Measurements from ENCODE around the gene UIMC1.

Gene UIMC1

DNA sequence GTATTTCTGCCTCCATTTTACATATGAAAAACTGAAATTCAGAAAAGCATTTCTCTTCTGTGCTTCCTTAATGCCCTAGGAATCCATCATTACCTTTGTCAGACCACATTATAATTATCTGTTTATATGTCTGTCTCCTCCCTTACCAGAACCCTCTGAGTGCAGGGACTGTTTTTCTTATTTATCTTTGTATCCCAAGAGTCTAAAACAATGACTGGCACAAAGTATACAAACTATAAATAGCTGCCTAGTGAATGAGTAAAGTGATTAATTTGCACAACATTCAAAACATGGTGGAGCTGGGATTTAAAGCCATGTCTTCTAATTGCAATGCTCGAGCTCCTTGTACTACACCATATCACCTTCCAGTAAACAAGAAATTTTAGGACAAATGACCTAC, 58.1 kb downstream of the UIMC1 start:
- DNase-seq, result no peak

- no peak for DNase-seq
Measured at GRCh38 chr5:176947847-176948246, 58.7 kb downstream of the UIMC1 start.

DNA sequence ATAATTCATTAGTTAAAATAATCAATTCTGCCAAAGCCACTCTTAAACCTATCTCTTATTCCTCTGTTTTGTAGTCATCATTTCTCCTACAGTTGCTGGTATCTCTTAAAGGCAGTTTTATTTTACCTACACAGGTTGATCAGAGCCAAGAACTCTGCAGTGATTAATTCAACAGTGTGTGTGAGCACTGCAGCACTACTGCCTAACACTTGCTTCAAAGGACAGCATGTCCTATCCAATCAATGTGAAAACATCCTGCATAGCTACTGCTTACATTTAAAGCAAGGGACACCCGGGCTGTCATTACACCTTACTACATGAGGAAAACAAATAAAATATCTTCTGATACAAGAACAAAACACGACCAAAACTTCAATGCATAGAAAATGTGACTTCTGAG, 62.3 kb downstream of the UIMC1 start:
- no peak for DNase-seq

DNA sequence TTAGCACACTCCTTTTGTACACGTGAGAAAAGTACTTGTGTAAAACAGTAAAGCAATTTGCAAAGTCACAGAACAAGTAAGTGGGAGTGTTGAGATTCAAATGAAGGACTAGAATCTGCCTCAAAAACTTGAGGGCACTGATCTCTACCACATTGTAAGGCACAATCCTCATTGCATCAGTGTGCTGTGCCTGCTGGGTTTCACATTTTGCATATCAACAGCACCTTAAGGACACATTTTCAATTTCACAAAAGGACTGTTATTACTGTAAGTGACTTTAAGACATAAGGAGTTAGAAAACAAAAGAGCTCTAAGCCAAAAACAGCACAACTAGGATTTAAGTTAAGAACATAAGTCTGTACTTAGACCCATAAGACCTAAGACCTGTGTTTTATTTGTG, 62.8 kb downstream of the UIMC1 start:
- no peak for DNase-seq

GRCh38 chr5:176941951-176942350, 64.6 kb downstream of the UIMC1 start:
- DNase-seq, result no peak

DNA sequence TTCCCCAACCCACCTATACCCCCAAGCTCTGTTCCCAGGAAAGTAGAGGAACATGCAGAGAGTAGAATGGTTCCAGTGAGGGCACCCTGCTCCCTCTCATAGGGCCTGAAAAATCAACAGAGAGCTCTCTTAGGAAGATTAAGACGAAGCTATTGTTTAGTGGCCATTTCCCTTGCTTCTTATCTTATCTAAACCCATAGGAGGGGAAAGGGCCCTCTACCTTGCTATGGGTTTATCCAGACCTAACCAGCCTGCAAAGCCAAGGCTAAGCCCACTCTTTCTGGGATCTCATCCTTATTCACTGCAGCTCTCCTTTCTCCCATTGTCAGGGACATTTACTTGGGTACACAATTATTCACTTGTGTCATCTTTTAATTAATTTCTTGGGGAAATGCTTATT, 68.1 kb downstream of the UIMC1 start:
- DNase-seq, result no peak

DNA sequence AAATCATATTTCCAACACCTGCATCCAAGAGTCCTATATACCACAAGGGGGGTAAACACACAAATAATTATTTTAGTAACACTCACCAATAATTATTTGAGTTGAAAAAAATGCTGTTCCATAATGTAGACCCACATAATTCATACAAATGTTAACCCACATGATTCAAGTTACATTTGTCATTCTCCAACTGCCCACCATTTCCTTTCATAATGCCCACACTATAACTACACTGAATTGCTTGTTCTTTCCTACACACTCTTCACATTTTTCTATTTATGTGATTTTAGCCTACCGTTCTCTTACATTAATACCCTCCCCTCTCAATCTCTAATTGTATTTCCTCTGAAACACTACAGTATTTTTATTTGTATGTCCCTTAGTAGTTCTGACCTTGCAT, 71.6 kb downstream of the UIMC1 start:
- no peak for DNase-seq

GRCh38 chr5:176934309-176934930, 72.2 kb downstream of the UIMC1 start:
- DNase-seq, result no peak

DNA sequence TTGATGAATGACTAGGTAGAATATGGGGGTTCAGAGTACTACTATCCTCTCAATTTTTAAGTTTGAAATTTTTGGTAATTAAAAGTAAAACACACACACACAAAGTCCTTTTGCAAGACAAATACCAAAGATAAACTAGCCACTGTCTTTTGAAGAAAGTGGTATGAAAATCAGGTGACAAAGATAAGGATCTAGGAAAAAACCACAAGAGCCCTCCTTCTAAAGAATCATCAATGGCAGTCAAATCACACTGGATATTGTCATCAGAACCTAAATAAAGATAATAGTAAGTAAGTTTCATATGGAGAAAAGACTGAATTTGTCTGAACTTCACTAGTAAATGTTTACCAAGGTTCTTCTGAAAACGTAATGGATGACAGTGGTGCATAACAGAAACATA, 76.9 kb downstream of the UIMC1 start:
- DNase-seq, result no peak

GRCh38 chr5:176927562-176927961, 79.0 kb downstream of the UIMC1 start:
- DNase-seq, result no peak

- no peak for DNase-seq
Measured at GRCh38 chr5:176922817-176923216, 83.8 kb downstream of the UIMC1 start.

GRCh38 chr5:176921714-176922113, 84.9 kb downstream of the UIMC1 start:
- DNase-seq, result no peak

DNA sequence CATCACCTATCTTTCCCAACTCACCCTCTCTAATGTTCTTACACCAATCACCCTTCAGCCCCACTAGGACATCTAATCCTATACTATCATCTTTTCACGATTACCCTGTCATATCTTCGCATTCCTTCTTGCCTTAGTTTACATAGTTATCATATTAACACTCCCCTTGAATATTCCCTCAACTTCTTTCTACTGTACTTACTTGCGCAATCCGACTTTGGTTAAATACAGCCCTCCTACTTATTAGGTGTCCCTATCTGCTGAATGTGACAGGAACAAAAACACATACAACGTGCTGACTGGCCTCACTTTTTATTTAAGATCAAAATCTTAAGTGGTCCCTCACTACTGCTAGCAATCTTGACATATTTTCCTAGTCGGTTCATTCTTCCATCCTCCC, 88.0 kb downstream of the UIMC1 start:
- no peak for DNase-seq

GRCh38 chr5:176916337-176916736, 90.2 kb downstream of the UIMC1 start:
- DNase-seq, result no peak

GRCh38 chr5:176915906-176916305, 90.7 kb downstream of the UIMC1 start:
- DNase-seq, result no peak

- no peak for DNase-seq
Measured at GRCh38 chr5:176912115-176912514, 94.5 kb downstream of the UIMC1 start.

DNA sequence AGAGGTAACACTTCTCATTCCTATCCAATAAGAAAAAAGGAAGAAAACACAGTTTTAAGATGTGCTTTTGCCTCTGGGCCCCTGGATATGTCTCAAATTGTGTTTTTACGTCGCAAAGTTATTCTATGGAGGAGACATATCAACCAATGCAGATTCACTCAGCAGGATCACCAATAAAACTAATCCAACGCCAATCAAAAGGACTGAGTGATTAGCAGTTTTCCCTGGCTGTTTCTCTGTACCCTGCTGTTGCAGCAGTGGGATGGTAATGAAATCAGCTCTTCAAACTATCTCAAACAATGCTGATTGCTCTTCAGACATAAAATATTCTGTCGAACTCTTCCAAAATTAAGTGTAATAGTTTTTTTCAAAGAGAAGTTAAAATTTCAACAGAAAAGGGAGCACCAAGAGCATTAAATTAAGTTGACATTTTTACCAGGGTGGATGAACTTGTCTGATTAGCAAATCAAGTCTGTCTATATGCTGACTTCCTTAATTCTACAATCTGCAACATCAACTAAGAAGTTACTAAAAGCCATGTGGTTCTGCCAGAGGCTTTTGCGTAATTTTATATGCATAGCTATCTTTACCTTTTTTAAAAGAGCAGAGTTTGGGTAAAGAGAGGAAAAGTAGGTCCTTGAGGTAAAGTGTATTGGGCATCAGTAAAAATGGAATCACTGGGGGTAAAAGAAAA, 97.8 kb downstream of the UIMC1 start:
- DNase-seq, result no peak

GRCh38 chr5:176906796-176907195, 99.8 kb downstream of the UIMC1 start:
- DNase-seq, result no peak

DNA sequence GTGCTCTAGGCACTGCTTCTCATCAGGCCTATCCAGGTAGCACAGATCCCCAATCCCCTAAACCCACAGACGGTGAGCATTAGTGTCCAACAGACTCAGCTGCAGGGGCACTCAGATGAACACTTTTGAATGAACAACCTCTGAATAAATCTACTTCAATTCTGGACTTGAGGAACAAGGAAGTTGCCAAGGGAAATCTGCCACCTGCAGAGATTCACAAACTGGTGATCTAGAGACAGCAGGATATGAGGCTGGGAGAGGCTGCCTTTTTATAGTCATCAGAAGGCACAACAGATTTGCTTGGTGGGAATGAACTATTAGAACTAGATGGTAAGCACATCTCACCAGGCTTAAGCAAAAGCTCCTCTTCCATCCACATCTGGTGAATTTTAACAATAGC, 100.5 kb downstream of the UIMC1 start:
- no peak for DNase-seq

DNA sequence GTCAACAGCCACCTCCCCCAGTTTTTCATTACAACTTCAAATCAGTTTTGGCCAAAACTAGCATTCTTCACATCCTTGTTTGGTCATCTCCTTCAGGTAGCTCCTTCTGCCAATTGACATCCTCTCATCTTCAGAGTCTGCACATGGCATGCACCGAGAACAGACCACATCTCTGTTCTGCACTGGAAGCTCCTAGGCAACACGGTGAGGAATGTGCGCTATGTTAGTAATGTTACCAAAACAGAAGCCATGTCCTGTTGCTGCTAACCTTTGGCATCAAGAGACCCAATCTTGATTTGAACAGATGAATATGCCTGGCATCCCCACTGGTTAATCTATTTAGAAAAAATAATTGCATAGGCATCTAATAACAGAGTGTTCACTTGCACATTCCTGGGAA, 102.3 kb downstream of the UIMC1 start:
- DNase-seq, result no peak

- DNase-seq, result no peak
Measured at GRCh38 chr5:176902911-176903664, 103.5 kb downstream of the UIMC1 start.

GRCh38 chr5:176902102-176902814, 104.3 kb downstream of the UIMC1 start:
- DNase-seq, result no peak

Measured in central memory CD4-positive, alpha-beta T cell (primary cell).